T-helper 1 cell treated with Interleukin-12 subunit alpha and Interleukin-12 subunit beta and Interleukin-4 antibody, amounts not matched to agents 30 μg/mL and 1 μg/mL, for 36 hours (primary cell): ENCODE measurements around the gene KIAA1217.

Experiments
- H3K27ac Mint-ChIP-seq: one replicate; pipeline ENCODE4 v1.8.0; 2021; ENCODE audit warnings: mild to moderate bottlenecking, mixed read lengths
- H3K27me3 Mint-ChIP-seq: one replicate; pipeline ENCODE4 v1.8.0; 2021; ENCODE audit warnings: low read depth, mixed read lengths
- H3K36me3 Mint-ChIP-seq: one replicate; pipeline ENCODE4 v1.8.0; 2021; ENCODE audit warnings: low read depth, mixed read lengths
- H3K4me1 Mint-ChIP-seq: one replicate; pipeline ENCODE4 v1.8.0; 2021; ENCODE audit warnings: low read depth, mixed read lengths
- H3K4me3 Mint-ChIP-seq: one replicate; pipeline ENCODE4 v1.8.0; 2021; ENCODE audit warnings: mild to moderate bottlenecking, moderate library complexity, mixed read lengths
- H3K9me3 Mint-ChIP-seq: one replicate; pipeline ENCODE4 v1.8.0; 2021; ENCODE audit warnings: mixed read lengths

KIAA1217 gene

GRCh38 chr10:24451325-24451820 is 242.4 kb downstream of the KIAA1217 start:
- H3K4me3 Mint-ChIP-seq, result peak overlapping the region; percentile 61
- peaks cover 28% of the 10 kb centered on the region for H3K27me3 Mint-ChIP-seq
- H3K9me3 Mint-ChIP-seq, result no peaks in the 10 kb centered on the region
- peaks cover 29% of the 10 kb centered on the region for H3K4me1 Mint-ChIP-seq
- H3K36me3 Mint-ChIP-seq, result no peaks in the 10 kb centered on the region
- H3K27ac Mint-ChIP-seq, result no peak overlapping the region

GRCh38 chr10:24452030-24452429 is 243.1 kb downstream of the KIAA1217 start:
- Mint-ChIP-seq H3K27ac (peak overlapping the region; percentile 37), H3K4me3 (peak overlapping the region; percentile 61), H3K36me3 (no peaks in the 10 kb centered on the region), H3K27me3 (peaks cover 28% of the 10 kb centered on the region), H3K4me1 (peaks cover 28% of the 10 kb centered on the region), H3K9me3 (no peaks in the 10 kb centered on the region)

GRCh38 chr10:24453404-24453830 is 244.5 kb downstream of the KIAA1217 start:
- H3K4me1 Mint-ChIP-seq, result peaks cover 33% of the 10 kb centered on the region
- H3K4me3 Mint-ChIP-seq, result no peak overlapping the region
- H3K27ac Mint-ChIP-seq, result no peak overlapping the region
- H3K9me3 Mint-ChIP-seq, result no peaks in the 10 kb centered on the region
- H3K36me3 Mint-ChIP-seq, result no peaks in the 10 kb centered on the region
- peaks cover 28% of the 10 kb centered on the region for H3K27me3 Mint-ChIP-seq

- Mint-ChIP-seq H3K36me3 (no peaks in the 10 kb centered on the region), H3K4me3 (no peak overlapping the region)
Measured at GRCh38 chr10:24453973-24454372, 245.0 kb downstream of the KIAA1217 start.

GRCh38 chr10:24455447-24455846 is 246.5 kb downstream of the KIAA1217 start:
- Mint-ChIP-seq H3K36me3 (peaks cover under 1% of the 10 kb centered on the region), H3K4me1 (peaks cover 18% of the 10 kb centered on the region), H3K27ac (no peak overlapping the region), H3K9me3 (peaks cover 5% of the 10 kb centered on the region), H3K4me3 (no peak overlapping the region), H3K27me3 (peaks cover 22% of the 10 kb centered on the region)

More at GRCh38 chr10:24453973-24454372, 245.0 kb downstream of the KIAA1217 start:
- peaks cover 25% of the 10 kb centered on the region for H3K27me3 Mint-ChIP-seq
- no peak overlapping the region for H3K27ac Mint-ChIP-seq
- H3K9me3 Mint-ChIP-seq, result peaks cover under 1% of the 10 kb centered on the region
- peaks cover 27% of the 10 kb centered on the region for H3K4me1 Mint-ChIP-seq

- H3K4me1 Mint-ChIP-seq, result peaks cover 12% of the 10 kb centered on the region
- H3K27me3 Mint-ChIP-seq, result peaks cover 16% of the 10 kb centered on the region
- peaks cover 3% of the 10 kb centered on the region for H3K36me3 Mint-ChIP-seq
- peak overlapping the region; percentile 11 for H3K27ac Mint-ChIP-seq
- no peak overlapping the region for H3K4me3 Mint-ChIP-seq
- H3K9me3 Mint-ChIP-seq, result peaks cover 5% of the 10 kb centered on the region
Measured at GRCh38 chr10:24456322-24456721, 247.4 kb downstream of the KIAA1217 start.

- H3K36me3 Mint-ChIP-seq, result peaks cover 3% of the 10 kb centered on the region
- peaks cover 14% of the 10 kb centered on the region for H3K27me3 Mint-ChIP-seq
- peaks cover 7% of the 10 kb centered on the region for H3K9me3 Mint-ChIP-seq
- H3K27ac Mint-ChIP-seq, result no peak overlapping the region
- H3K4me3 Mint-ChIP-seq, result no peak overlapping the region
- peaks cover 10% of the 10 kb centered on the region for H3K4me1 Mint-ChIP-seq
Measured at GRCh38 chr10:24457661-24458318, 248.9 kb downstream of the KIAA1217 start.

- H3K4me1 Mint-ChIP-seq, result peaks cover 29% of the 10 kb centered on the region
- peaks cover 6% of the 10 kb centered on the region for H3K27me3 Mint-ChIP-seq
- peaks cover 8% of the 10 kb centered on the region for H3K9me3 Mint-ChIP-seq
- H3K27ac Mint-ChIP-seq, result no peak overlapping the region
- H3K36me3 Mint-ChIP-seq, result peaks cover 5% of the 10 kb centered on the region
- no peak overlapping the region for H3K4me3 Mint-ChIP-seq
Measured at GRCh38 chr10:24459836-24460235, 250.9 kb downstream of the KIAA1217 start.

- H3K27me3 Mint-ChIP-seq, result no peaks in the 10 kb centered on the region
- H3K36me3 Mint-ChIP-seq, result peaks cover 5% of the 10 kb centered on the region
- H3K4me3 Mint-ChIP-seq, result peak overlapping the region; percentile 23
- H3K9me3 Mint-ChIP-seq, result peaks cover 8% of the 10 kb centered on the region
- H3K27ac Mint-ChIP-seq, result peak overlapping the region; percentile 36
- peaks cover 48% of the 10 kb centered on the region for H3K4me1 Mint-ChIP-seq
Measured at GRCh38 chr10:24462291-24462813, 253.4 kb downstream of the KIAA1217 start.

GRCh38 chr10:24462889-24463552 is 254.1 kb downstream of the KIAA1217 start:
- Mint-ChIP-seq H3K27ac (peak overlapping the region; percentile 88), H3K4me1 (peaks cover 51% of the 10 kb centered on the region), H3K4me3 (peak overlapping the region; percentile 23), H3K9me3 (peaks cover 8% of the 10 kb centered on the region), H3K36me3 (peaks cover 5% of the 10 kb centered on the region), H3K27me3 (no peaks in the 10 kb centered on the region)

- Mint-ChIP-seq H3K9me3 (peaks cover 8% of the 10 kb centered on the region), H3K4me1 (peaks cover 52% of the 10 kb centered on the region), H3K36me3 (peaks cover 5% of the 10 kb centered on the region), H3K4me3 (peak overlapping the region; percentile 59), H3K27ac (peak overlapping the region; percentile 88), H3K27me3 (no peaks in the 10 kb centered on the region)
Measured at GRCh38 chr10:24463611-24464426, 254.9 kb downstream of the KIAA1217 start.

- Mint-ChIP-seq H3K36me3 (peaks cover 5% of the 10 kb centered on the region), H3K4me3 (peak overlapping the region; percentile 57), H3K27ac (peak overlapping the region; percentile 82), H3K4me1 (peaks cover 52% of the 10 kb centered on the region), H3K27me3 (no peaks in the 10 kb centered on the region), H3K9me3 (peaks cover 3% of the 10 kb centered on the region)
Measured at GRCh38 chr10:24465124-24465874, 256.4 kb downstream of the KIAA1217 start.

- peaks cover 52% of the 10 kb centered on the region for H3K4me1 Mint-ChIP-seq
- H3K36me3 Mint-ChIP-seq, result peaks cover 2% of the 10 kb centered on the region
- no peaks in the 10 kb centered on the region for H3K27me3 Mint-ChIP-seq
- peak overlapping the region; percentile 82 for H3K27ac Mint-ChIP-seq
- H3K9me3 Mint-ChIP-seq, result peaks cover 3% of the 10 kb centered on the region
- peak overlapping the region; percentile 57 for H3K4me3 Mint-ChIP-seq
Measured at GRCh38 chr10:24465891-24466818, 257.2 kb downstream of the KIAA1217 start.
